NB4 (cell line): Measurements from ENCODE around the gene NTRK2.

ENCODE experiments used
- CTCF ChIP-seq: IDR thresholded peaks from one replicate; pipeline ENCODE4 v1.5.1; 2012; ENCODE audit warnings: low read depth, low read length
- MAX ChIP-seq: IDR thresholded peaks from 2 replicates; pipeline ENCODE4 v1.6.1; 2011; ENCODE audit warnings: low read depth, low read length
- POLR2A ChIP-seq: IDR thresholded peaks from 2 replicates; pipeline ENCODE4 v1.6.1; 2011; ENCODE audit warnings: mild to moderate bottlenecking; ENCODE audit not compliant: insufficient read length; ENCODE audit errors: extremely low read depth

GRCh38 chr9:84850830-84851392 is 181.4 kb downstream of the NTRK2 start:
- TF ChIP-seq POLR2A (no peak), CTCF (no peak), MAX (no peak)
